HK-2 (cell line): ENCODE measurements around the gene MORN1.
"Not testable (repeated sequence)": the region's sequence is repeated elsewhere in the genome, so short reads cannot be mapped to it uniquely, and the experiment has no call there.

Experiments
- DNase-seq: peaks from one replicate; pipeline ENCODE4 v3.0.0-alpha.2; 2018; ENCODE audit not compliant: unreplicated experiment

MORN1 gene

GRCh38 chr1:2391041-2391930 lies at the start of gene MORN1, which contains the start of gene RER1:
Gene MORN1 (minus strand): TSS chr1:2391554. CDS start chr1:2391533, 21 bp downstream.
Gene RER1 (plus strand): TSS chr1:2391841. CDS start chr1:2395791, 3,950 bp downstream.
- peak; percentile 99 for DNase-seq

DNA sequence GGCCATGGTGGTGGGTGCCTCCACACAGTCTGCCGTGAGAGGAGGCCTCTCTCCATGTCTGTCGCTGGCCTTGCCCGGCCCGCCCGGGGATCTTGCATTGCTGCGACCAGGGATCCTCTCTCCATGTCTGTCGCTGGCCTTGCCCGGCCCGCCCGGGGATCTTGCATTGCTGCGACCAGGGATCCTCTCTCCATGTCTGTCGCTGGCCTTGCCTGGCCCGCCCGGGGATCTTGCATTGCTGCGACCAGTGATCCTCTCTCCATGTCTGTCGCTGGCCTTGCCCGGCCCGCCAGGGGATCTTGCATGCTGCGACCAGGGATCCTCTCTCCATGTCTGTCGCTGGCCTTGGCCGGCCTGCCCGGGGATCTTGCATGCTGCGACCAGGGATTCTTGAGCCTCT lies 49.0 kb upstream of the MORN1 start:
- not testable (repeated sequence) for DNase-seq

GRCh38 chr1:2439369-2439768 lies 48.0 kb upstream of the MORN1 start:
- no peak for DNase-seq

GRCh38 chr1:2438641-2439040 lies 47.3 kb upstream of the MORN1 start:
- no peak for DNase-seq

- DNase-seq = no peak
Observed at GRCh38 chr1:2438038-2438437, 46.7 kb upstream of the MORN1 start.

DNA sequence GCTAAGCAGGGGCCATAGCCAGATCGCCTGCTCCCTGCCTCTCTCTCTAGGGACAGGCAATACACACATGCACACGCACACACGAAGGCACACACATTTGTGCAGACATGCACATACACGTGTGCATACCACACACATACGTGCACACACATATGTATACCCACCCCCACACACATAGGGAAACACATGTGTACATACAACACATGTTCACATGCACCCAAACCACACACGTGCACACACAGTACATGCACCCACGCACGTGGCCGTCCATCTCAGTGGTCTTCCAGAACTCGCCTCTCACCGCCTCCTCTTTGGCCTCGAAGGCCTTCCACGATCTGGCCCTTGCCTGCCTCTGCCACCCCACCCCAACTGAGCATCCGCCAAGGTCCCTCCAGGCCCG lies 46.3 kb upstream of the MORN1 start:
- no peak for DNase-seq

DNA sequence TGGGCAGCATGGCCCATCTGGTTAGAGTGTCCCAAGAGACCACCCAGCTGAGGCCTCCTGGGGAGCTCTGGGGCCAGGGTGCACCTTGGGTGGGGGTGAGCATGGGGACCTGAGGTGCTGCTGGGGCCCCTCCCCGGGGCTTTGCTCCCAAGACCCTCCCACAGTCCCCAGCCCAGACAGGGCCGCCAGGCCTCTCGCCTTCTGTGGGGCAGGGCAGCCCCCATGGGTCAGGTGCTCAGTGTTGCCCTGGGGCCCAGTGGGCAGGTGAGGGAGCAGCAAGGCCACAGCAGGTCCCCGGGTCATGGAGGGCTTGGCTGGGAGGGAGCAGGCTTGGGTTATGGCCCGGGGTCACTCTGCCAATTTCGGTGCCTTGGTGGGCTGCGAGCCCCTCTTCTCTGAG lies 45.5 kb upstream of the MORN1 start:
- no peak for DNase-seq

DNA sequence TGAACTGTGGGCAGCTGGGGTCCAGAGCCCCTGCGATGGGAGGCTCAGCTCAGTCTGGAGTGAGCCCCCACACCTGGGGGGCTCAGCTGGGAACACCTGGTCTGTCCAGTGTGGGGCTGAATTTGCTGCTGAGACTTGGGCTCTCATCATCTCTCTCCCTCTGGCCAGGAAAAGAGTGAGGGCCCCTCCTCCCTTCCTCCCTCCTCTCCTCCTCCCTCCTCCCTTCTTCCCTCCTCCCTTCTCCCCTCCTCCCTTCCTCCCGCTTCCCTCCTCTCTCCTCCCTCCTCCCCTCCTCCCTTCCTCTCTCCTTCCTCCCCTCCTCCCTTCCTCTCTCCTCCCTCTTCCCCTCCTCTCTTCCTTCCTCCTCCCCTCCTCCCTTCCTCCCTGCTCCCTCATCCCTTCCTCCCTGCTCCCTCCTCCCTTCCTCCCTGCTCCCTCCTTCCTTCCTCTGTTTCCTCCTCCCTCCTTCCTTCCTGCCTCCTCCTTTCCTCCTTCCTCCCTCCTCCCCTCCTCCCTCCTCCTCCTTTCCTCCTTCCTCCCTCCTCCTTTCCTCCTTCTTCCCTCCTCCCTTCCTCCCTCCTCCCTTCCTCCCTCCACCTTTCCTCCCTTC lies 44.5 kb upstream of the MORN1 start:
- DNase-seq = no peak

GRCh38 chr1:2435091-2435490 lies 43.7 kb upstream of the MORN1 start:
- DNase-seq = no peak

GRCh38 chr1:2433936-2434655 lies 42.7 kb upstream of the MORN1 start:
- no peak for DNase-seq

DNA sequence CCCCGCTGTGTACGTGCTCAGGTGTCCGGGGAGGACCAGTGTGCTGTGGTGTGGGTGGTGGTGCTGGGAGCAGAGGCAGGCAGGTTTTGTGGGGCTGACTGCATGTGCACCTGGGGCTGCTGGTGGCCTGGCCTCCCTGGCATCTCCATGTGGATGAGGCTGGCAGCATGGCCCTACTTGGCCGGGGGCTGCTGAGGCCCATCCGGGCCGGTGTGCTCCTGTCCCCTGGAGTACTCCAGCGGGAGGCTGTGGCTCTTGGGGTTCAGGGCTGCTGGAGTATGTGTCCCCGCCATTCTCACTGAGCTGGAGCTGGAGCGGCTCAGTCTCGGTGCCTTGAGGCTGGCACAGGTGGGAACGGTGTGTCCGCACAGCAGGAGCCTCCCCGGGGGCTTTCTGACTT lies 41.8 kb upstream of the MORN1 start:
- DNase-seq = no peak

- no peak for DNase-seq
Observed at GRCh38 chr1:2432441-2432844, 41.1 kb upstream of the MORN1 start.

GRCh38 chr1:2431518-2431917 lies 40.2 kb upstream of the MORN1 start:
- no peak for DNase-seq

GRCh38 chr1:2431103-2431502 lies 39.7 kb upstream of the MORN1 start:
- DNase-seq = no peak

DNA sequence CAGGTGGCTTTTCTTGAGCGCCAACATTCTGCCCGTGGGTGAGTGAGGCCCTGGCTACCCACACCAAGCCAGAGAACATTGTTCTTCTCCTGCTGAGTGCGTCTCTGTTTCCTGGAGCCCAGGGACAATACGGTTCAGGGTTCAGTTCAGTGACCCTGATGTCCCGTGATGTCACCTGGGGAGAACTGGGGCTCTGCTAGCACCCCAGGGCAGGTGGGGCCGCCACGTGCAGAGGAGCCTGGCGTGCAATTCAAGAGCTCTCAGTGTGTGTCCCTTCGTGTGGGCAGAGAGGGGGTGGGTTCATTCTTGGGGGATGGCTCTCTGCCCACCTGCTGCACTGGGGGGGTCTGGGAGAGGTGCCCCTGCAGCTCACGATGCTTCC lies 39.2 kb upstream of the MORN1 start:
- DNase-seq = no peak

- DNase-seq = no peak
Observed at GRCh38 chr1:2429780-2430591, 38.6 kb upstream of the MORN1 start.

- no peak for DNase-seq
Observed at GRCh38 chr1:2428490-2428889, 37.1 kb upstream of the MORN1 start.

DNA sequence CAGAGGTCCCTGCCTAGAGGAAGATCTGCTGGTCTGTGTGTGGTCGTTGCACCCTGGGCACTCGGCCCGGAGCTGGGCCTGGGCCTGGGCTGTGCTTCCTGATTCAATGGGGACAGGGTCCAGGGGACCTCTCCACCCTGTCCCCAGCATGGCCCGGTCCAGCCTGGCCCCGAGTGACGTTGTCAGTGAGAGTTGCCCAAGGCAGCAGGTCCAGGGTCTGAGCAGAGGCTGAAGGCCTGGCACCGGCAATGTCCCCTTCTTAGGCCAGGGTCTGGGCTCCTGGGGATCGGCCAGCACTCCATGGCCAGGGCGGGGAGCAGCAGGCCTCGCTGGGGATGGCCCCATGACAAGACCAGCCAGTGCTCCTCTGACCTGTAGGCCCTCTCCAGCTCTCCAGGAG lies 36.6 kb upstream of the MORN1 start:
- DNase-seq = no peak

- no peak for DNase-seq
Observed at GRCh38 chr1:2427051-2427450, 35.7 kb upstream of the MORN1 start.

- no peak for DNase-seq
Observed at GRCh38 chr1:2426540-2426939, 35.2 kb upstream of the MORN1 start.

DNA sequence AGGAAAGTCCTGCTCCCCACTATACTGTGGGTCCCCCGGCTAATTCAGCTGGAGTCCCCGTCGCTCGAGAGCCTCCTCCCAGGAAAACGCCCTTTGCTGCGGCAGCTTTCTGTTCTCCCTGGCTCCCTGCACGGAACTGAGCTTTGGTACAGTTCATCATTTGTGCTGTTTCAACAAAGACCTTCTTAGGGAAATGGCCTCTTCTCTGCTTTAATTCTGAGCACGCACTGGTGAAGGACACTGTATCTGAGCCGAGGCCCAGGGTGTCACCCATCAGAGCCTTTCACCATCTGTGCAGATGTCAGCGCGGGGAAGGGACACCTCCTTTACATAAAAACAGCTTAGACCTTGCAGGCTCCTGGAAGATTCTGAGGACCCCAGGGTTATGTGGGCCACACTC lies 34.5 kb upstream of the MORN1 start:
- no peak for DNase-seq

DNA sequence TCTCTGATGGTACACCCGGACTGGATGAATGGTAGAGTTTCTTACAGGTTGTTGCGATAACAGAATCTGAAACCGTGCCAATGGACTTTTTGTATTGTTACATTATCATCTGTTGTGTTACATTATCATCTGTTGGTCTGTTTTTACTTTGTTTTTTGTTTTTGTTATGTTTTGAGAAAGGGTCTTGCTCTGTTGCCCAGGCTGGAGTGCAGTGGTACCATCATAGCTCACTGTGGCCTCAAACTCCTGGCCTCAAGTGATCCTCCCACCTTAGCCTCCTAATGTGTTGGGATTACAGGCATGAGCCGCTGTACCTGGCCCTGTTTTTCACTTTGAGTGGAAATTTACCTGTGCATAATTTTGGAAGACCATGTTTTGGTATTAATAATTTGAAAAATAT lies 31.2 kb upstream of the MORN1 start:
- no peak for DNase-seq
